PC-9 (cell line): Measurements from ENCODE around the gene TTLL3.

Source experiments
- EZH2 ChIP-seq: fragments of 200-600 bp; sonication (generic); IDR thresholded peaks from 2 replicates; pipeline ENCODE4 v1.8.0; 2017; ENCODE audit warnings: antibody characterized with exemption, low read depth
- TF ChIP-seq, protein P1 (sequence below): fragments of 200-600 bp; sonication (generic); conservative IDR thresholded peaks from 2 replicates; pipeline ENCODE4 v1.6.1; 2017; ENCODE audit warnings: mixed run types, antibody characterized with exemption, mild to moderate bottlenecking, moderate library complexity

DNA sequence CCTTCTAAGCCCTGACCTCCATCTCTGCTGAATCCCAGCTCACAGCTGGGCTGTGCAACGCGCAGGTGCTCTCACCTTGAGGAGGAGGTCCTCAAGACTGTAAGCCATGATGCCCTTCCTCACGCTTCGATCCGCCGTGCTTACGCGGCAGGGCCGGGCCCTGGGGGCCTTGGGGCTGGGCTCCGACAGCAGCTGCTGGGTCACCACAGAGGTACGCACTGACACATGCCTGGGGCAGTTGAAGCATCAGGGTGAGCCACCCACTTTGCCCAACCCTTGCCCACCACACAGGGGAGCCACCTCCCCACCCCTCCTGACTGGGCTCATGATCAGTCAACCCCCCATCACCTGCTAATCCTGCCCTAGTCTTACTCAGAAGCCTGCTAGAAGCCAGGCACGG is 66.9 kb downstream of the TTLL3 start:
- TF ChIP-seq, protein P1, sequence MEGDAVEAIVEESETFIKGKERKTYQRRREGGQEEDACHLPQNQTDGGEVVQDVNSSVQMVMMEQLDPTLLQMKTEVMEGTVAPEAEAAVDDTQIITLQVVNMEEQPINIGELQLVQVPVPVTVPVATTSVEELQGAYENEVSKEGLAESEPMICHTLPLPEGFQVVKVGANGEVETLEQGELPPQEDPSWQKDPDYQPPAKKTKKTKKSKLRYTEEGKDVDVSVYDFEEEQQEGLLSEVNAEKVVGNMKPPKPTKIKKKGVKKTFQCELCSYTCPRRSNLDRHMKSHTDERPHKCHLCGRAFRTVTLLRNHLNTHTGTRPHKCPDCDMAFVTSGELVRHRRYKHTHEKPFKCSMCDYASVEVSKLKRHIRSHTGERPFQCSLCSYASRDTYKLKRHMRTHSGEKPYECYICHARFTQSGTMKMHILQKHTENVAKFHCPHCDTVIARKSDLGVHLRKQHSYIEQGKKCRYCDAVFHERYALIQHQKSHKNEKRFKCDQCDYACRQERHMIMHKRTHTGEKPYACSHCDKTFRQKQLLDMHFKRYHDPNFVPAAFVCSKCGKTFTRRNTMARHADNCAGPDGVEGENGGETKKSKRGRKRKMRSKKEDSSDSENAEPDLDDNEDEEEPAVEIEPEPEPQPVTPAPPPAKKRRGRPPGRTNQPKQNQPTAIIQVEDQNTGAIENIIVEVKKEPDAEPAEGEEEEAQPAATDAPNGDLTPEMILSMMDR = no peak
- no peak for TF ChIP-seq EZH2
